ENCODE measurements around the gene PLA2G6. TPM values are rescaled to one million over a fixed set of nuclear protein-coding genes. Genes with fewer than 3 reads are reported as not detected.

PLA2G6 gene
- total RNA-seq, 4 donors from 2014 or later = 46.0 to 88.4 (median 64.8) TPM

GRCh38 chr22:38171927-38172831 lies 9.5 kb downstream of the PLA2G6 start:
- WGBS, 2 donors = 46 to 49% methylated on average over 16 of the region's 16 CpGs
- intact Hi-C loops (cut with DNase I; ENCODE audit: low total_unique reads) = no loop called here
- no peak for DNase-seq (ENCODE audit: low spot score in 2 of 2)
- TF ChIP-seq POLR2A (IDR thresholded peaks at IDR 0.05) = no peak
- no peak for TF ChIP-seq CTCF (IDR thresholded peaks at IDR 0.05)
- H3K4me3 ChIP-seq (ENCODE audit: low read depth, poor library complexity, severe bottlenecking) = no peak overlapping the region

- no peak overlapping the region for H3K4me3 ChIP-seq (ENCODE audit: low read depth, poor library complexity, severe bottlenecking)
- WGBS, 2 donors = 98 to 99% methylated on average over 5 of the region's 5 CpGs
- DNase-seq (ENCODE audit: low spot score in 2 of 2) = no peak
- intact Hi-C loops (cut with DNase I; ENCODE audit: low total_unique reads) = no loop called here
- TF ChIP-seq POLR2A (IDR thresholded peaks at IDR 0.05) (no peak), CTCF (IDR thresholded peaks at IDR 0.05) (no peak)
Measured at GRCh38 chr22:38170469-38170868, 11.2 kb downstream of the PLA2G6 start.

GRCh38 chr22:38169116-38169515 lies 12.5 kb downstream of the PLA2G6 start:
- no peak for DNase-seq (ENCODE audit: low spot score in 2 of 2)
- no peak for TF ChIP-seq CTCF (IDR thresholded peaks at IDR 0.05)
- no peak for TF ChIP-seq POLR2A (IDR thresholded peaks at IDR 0.05)

GRCh38 chr22:38167988-38168407 lies 13.6 kb downstream of the PLA2G6 start:
- no peak overlapping the region for H3K4me3 ChIP-seq (ENCODE audit: low read depth, poor library complexity, severe bottlenecking)
- TF ChIP-seq CTCF (IDR thresholded peaks at IDR 0.05) (no peak), POLR2A (IDR thresholded peaks at IDR 0.05) (no peak)
- intact Hi-C loops (cut with DNase I; ENCODE audit: low total_unique reads) = no loop called here
- 49 to 54% methylated on average over 7 of the region's 7 CpGs for WGBS, 2 donors
- no peak for DNase-seq (ENCODE audit: low spot score in 2 of 2)

More at GRCh38 chr22:38169116-38169515, 12.5 kb downstream of the PLA2G6 start:
- intact Hi-C loops (cut with DNase I; ENCODE audit: low total_unique reads) = no loop called here
- no peak overlapping the region for H3K4me3 ChIP-seq (ENCODE audit: low read depth, poor library complexity, severe bottlenecking)
- WGBS, 2 donors = 93 to 95% methylated on average over 17 of the region's 17 CpGs

- H3K4me3 ChIP-seq (ENCODE audit: low read depth, poor library complexity, severe bottlenecking) = no peak overlapping the region
- no peak for DNase-seq (ENCODE audit: low spot score in 2 of 2)
- WGBS, 2 donors = 89% methylated on average over 13 of the region's 13 CpGs
- TF ChIP-seq CTCF (IDR thresholded peaks at IDR 0.05) = no peak
- no peak for TF ChIP-seq POLR2A (IDR thresholded peaks at IDR 0.05)
- intact Hi-C loops (cut with DNase I; ENCODE audit: low total_unique reads) = no loop called here
Measured at GRCh38 chr22:38165922-38166593, 15.6 kb downstream of the PLA2G6 start.

All from lower leg skin (tissue), 4 donors.